OCI-LY1 (cell line): Measurements from ENCODE around the gene EFCC1.
"Not testable (repeated sequence)": the region's sequence is repeated elsewhere in the genome, so short reads cannot be mapped to it uniquely, and the experiment has no call there.

ENCODE experiments used
- H2AFZ ChIP-seq: fragments of 200-600 bp; sonication (generic), shearing (Covaris generic); 2 replicates; pipeline ENCODE4 v1.6.0; 2014; ENCODE audit warnings: antibody characterized with exemption, mild to moderate bottlenecking, low read length
- H3F3A ChIP-seq: fragments of 200-600 bp; sonication (generic), shearing (Covaris generic); 2 replicates; pipeline ENCODE4 v1.6.0; 2014; ENCODE audit warnings: mild to moderate bottlenecking, antibody characterized with exemption, low read length, moderate library complexity; ENCODE audit not compliant: insufficient read depth
- H3K27ac ChIP-seq: fragments of 200-600 bp; sonication (generic); 2 replicates; pipeline ENCODE4 v1.5.1; 2014; ENCODE audit warnings: low read length, mixed run types, mild to moderate bottlenecking, low read depth; ENCODE audit not compliant: poor library complexity, severe bottlenecking
- H3K27me3 ChIP-seq: fragments of 200-600 bp; sonication (generic); 2 replicates; pipeline ENCODE4 v1.6.0; 2014; ENCODE audit warnings: antibody characterized with exemption, mild to moderate bottlenecking, low read length, moderate library complexity; ENCODE audit not compliant: insufficient read depth
- H3K36me3 ChIP-seq: fragments of 200-600 bp; sonication (generic); 2 replicates; pipeline ENCODE4 v1.6.1; 2014; ENCODE audit warnings: mild to moderate bottlenecking, antibody characterized with exemption, low read length, moderate library complexity, mixed read lengths; ENCODE audit not compliant: insufficient read depth
- H3K4me1 ChIP-seq: fragments of 200-600 bp; sonication (generic); 2 replicates; pipeline ENCODE4 v1.5.1; 2014; ENCODE audit warnings: mild to moderate bottlenecking, low read length, moderate library complexity; ENCODE audit not compliant: insufficient read depth, severe bottlenecking
- H3K4me2 ChIP-seq: fragments of 200-600 bp; sonication (generic), shearing (Covaris generic); 2 replicates; pipeline ENCODE4 v1.6.1; 2014; ENCODE audit warnings: low read length
- H3K4me3 ChIP-seq: fragments of 200-600 bp; sonication (generic); 2 replicates; pipeline ENCODE4 v1.5.1; 2014; ENCODE audit warnings: low read length, low read depth, mild to moderate bottlenecking, mixed read lengths; ENCODE audit not compliant: poor library complexity, severe bottlenecking
- H3K79me2 ChIP-seq: fragments of 200-600 bp; shearing (Covaris generic); 2 replicates; pipeline ENCODE4 v1.6.1; 2016; ENCODE audit warnings: mixed run types, low read length, mixed read lengths; ENCODE audit not compliant: insufficient read depth
- H3K9ac ChIP-seq: fragments of 200-600 bp; sonication (generic), shearing (Covaris generic); 2 replicates; pipeline ENCODE4 v1.6.1; 2014; ENCODE audit warnings: mild to moderate bottlenecking, low read length, mixed read lengths
- H3K9me2 ChIP-seq: fragments of 200-600 bp; sonication (generic), shearing (Covaris generic); 2 replicates; pipeline ENCODE4 v1.6.1; 2014; ENCODE audit warnings: low read depth, mild to moderate bottlenecking, low read length, mixed read lengths
- H3K9me3 ChIP-seq: fragments of 200-600 bp; shearing (Covaris generic); 2 replicates; pipeline ENCODE4 v1.6.1; 2014; ENCODE audit warnings: low read length, mixed read lengths
- H4K20me1 ChIP-seq: fragments of 200-600 bp; sonication (generic), shearing (Covaris generic); 2 replicates; pipeline ENCODE4 v1.6.0; 2016; ENCODE audit warnings: mild to moderate bottlenecking, low read length; ENCODE audit not compliant: insufficient read depth
- CTCF ChIP-seq: fragments of 200-600 bp; sonication (generic), shearing (Covaris generic); IDR thresholded peaks from 2 replicates; pipeline ENCODE4 v1.5.1; 2017; ENCODE audit warnings: mild to moderate bottlenecking, antibody characterized with exemption, low read length, moderate library complexity, mixed read lengths
- EZH2 ChIP-seq: fragments of 200-600 bp; sonication (generic), shearing (Covaris generic); IDR thresholded peaks from 2 replicates; pipeline ENCODE4 v1.8.0; 2017; ENCODE audit warnings: borderline replicate concordance, mixed run types, mild to moderate bottlenecking, antibody characterized with exemption, low read length, moderate library complexity, mixed read lengths

The EFCC1 gene

GRCh38 chr3:129065720-129066073 lies 64.6 kb downstream of the EFCC1 start:
- Histone ChIP-seq H3K9ac (no peak overlapping the region), H3K4me1 (no peaks in the 10 kb centered on the region), H3K27me3 (peaks cover 14% of the 10 kb centered on the region)

GRCh38 chr3:129067719-129068118 lies 66.6 kb downstream of the EFCC1 start:
- H3K4me1 ChIP-seq, H3K36me3 ChIP-seq, H2AFZ ChIP-seq, H4K20me1 ChIP-seq, H3K9me2 ChIP-seq, H3K9ac ChIP-seq, H3K4me2 ChIP-seq, H3F3A ChIP-seq, H3K4me3 ChIP-seq, H3K9me3 ChIP-seq, H3K27ac ChIP-seq, H3K79me2 ChIP-seq: not testable (repeated sequence)
- H3K27me3 ChIP-seq, result peaks cover 23% of the 10 kb centered on the region

More at GRCh38 chr3:129065720-129066073, 64.6 kb downstream of the EFCC1 start:
- H3K9me3 ChIP-seq, result no peaks in the 10 kb centered on the region
- H3K79me2 ChIP-seq, result no peaks in the 10 kb centered on the region
- H3K4me2 ChIP-seq, result no peak overlapping the region
- H3K9me2 ChIP-seq, result no peaks in the 10 kb centered on the region
- H3K4me3 ChIP-seq, result no peak overlapping the region
- H3K27ac ChIP-seq, result no peak overlapping the region
- no peaks in the 10 kb centered on the region for H4K20me1 ChIP-seq
- no peaks in the 10 kb centered on the region for H3F3A ChIP-seq
- H2AFZ ChIP-seq, result no peak overlapping the region
- no peaks in the 10 kb centered on the region for H3K36me3 ChIP-seq
- TF ChIP-seq CTCF (no peak), EZH2 (no peak)

- H3K9me2 ChIP-seq, result no peaks in the 10 kb centered on the region
- H4K20me1 ChIP-seq, result no peaks in the 10 kb centered on the region
- TF ChIP-seq EZH2 (no peak), CTCF (no peak)
- no peaks in the 10 kb centered on the region for H3K4me1 ChIP-seq
- H3F3A ChIP-seq, result no peaks in the 10 kb centered on the region
- H3K79me2 ChIP-seq, result no peaks in the 10 kb centered on the region
- H2AFZ ChIP-seq, result no peak overlapping the region
- H3K4me3 ChIP-seq, result no peak overlapping the region
- no peak overlapping the region for H3K27ac ChIP-seq
- H3K4me2 ChIP-seq, result no peak overlapping the region
- H3K9me3 ChIP-seq, result no peaks in the 10 kb centered on the region
- peaks cover 23% of the 10 kb centered on the region for H3K27me3 ChIP-seq
- no peak overlapping the region for H3K9ac ChIP-seq
- no peaks in the 10 kb centered on the region for H3K36me3 ChIP-seq
Observed at GRCh38 chr3:129068291-129068886, 67.3 kb downstream of the EFCC1 start.

- not testable (repeated sequence) for H3K9me3 ChIP-seq, H3K9ac ChIP-seq, H3K79me2 ChIP-seq, H2AFZ ChIP-seq, H3K4me1 ChIP-seq, H4K20me1 ChIP-seq, H3K9me2 ChIP-seq, H3F3A ChIP-seq, H3K27ac ChIP-seq, H3K36me3 ChIP-seq, H3K4me2 ChIP-seq, H3K4me3 ChIP-seq
- peaks cover 23% of the 10 kb centered on the region for H3K27me3 ChIP-seq
Observed at GRCh38 chr3:129069313-129070085, 68.4 kb downstream of the EFCC1 start.
